K562 (cell line): ENCODE data around the gene KIF1A. TPM values are rescaled to one million over a fixed set of nuclear protein-coding genes. Genes with fewer than 3 reads are reported as not detected.

Experiments
- ATAC-seq: fragments of 200-7000 bp; cut with Tn5 transposase; 3 replicates; pipeline ENCODE4 v1.9.1; 2020; ENCODE audit warnings: moderate library complexity
- BruUV-seq: library from RNA; stranded (reverse); fragments of 400-500 nt; replicated peaks from 2 replicates; lab custom pipeline; 2021; lab: Mats Ljungman, UMichigan
- CTCF ChIA-PET: fragments of 300-600 bp; formaldehyde crosslinking; extraction: SDS; loops from one replicate; lab custom pipeline; 2021; ENCODE audit warnings: low intra/inter-chr PET ratio; lab: Yijun Ruan, JAX
- POLR2A ChIA-PET: fragments of 300-600, 350-650 bp; sonication (Branson Sonifier 250); formaldehyde crosslinking; extraction: SDS; loops from one replicate; lab custom pipeline; 2021; ENCODE audit warnings: antibody characterized with exemption, inconsistent platforms; lab: Yijun Ruan, JAX
- DNase-seq, 4 experiments: peaks; one replicate each; pipeline versions ENCODE4 v3.0.0 to v3.0.0-alpha.2; 2011 to 2018; ENCODE audit warnings: low spot score in 3 of 4, mixed read lengths in 3 of 4; ENCODE audit errors: extremely low read depth in 1 of 4
- FAIRE-seq: peaks from 2 replicates; lab custom pipeline; 2011; peaks lifted over from hg19 to GRCh38; lab: Jason Lieb, UNC
- H2AFZ ChIP-seq: 2 replicates; pipeline ENCODE4 v1.6.0; 2011; ENCODE audit warnings: low read depth, low read length, control low read depth, inconsistent platforms
- H3K27ac ChIP-seq: fragments of 200-600 bp; 3 replicates; pipeline ENCODE4 v1.8.0; 2011; ENCODE audit warnings: low read depth, mild to moderate bottlenecking, control low read depth, inconsistent platforms, low read length, moderate library complexity, mixed read lengths; ENCODE audit errors: extremely low read depth
- H3K27me3 ChIP-seq, 2 experiments: fragments of 300-600 bp in 1 of 2; 2 replicates in 1 of 2; 3 replicates in 1 of 2; pipeline versions ENCODE4 v1.6.0 to v1.8.0; 2011; ENCODE audit warnings: inconsistent platforms in 2 of 2, low read length in 2 of 2, mild to moderate bottlenecking in 1 of 2, mixed read lengths in 1 of 2, moderate library complexity in 1 of 2; ENCODE audit not compliant: control insufficient read depth in 2 of 2, insufficient read depth in 2 of 2
- H3K36me3 ChIP-seq: fragments of 300-600 bp; 3 replicates; pipeline ENCODE4 v1.8.0; 2011; ENCODE audit warnings: mild to moderate bottlenecking, low read length, inconsistent platforms; ENCODE audit not compliant: control insufficient read depth, insufficient read depth
- H3K4me1 ChIP-seq, 2 experiments: fragments of 200-600 bp in 1 of 2; replicated peaks in 1 of 2; 2 replicates in 1 of 2; 3 replicates in 1 of 2; pipeline versions ENCODE4 v1.5.1 to v1.8.0; 2011; ENCODE audit warnings: inconsistent platforms in 2 of 2, low read length in 2 of 2, mild to moderate bottlenecking in 1 of 2, mixed read lengths in 1 of 2, moderate library complexity in 1 of 2; ENCODE audit not compliant: control insufficient read depth in 2 of 2, insufficient read depth in 2 of 2
- H3K4me2 ChIP-seq: 2 replicates; pipeline ENCODE4 v1.6.1; 2011; ENCODE audit warnings: low read length, control low read depth, inconsistent platforms, mixed read lengths; ENCODE audit not compliant: insufficient read depth
- H3K4me3 ChIP-seq: fragments of 200-600 bp; sonication (generic), shearing (Covaris generic); 2 replicates; pipeline ENCODE4 v1.5.1; 2016; ENCODE audit warnings: control low read depth, inconsistent platforms
- H3K79me2 ChIP-seq: fragments of 200-600 bp; 3 replicates; pipeline ENCODE4 v1.8.0; 2011; ENCODE audit warnings: low read length, inconsistent platforms; ENCODE audit not compliant: control insufficient read depth, insufficient read depth
- H3K9ac ChIP-seq, 2 experiments: 2 replicates each; pipeline versions ENCODE4 v1.6.0 to v1.6.1; 2011; ENCODE audit warnings: low read depth in 2 of 2, low read length in 2 of 2, control low read depth in 1 of 2, inconsistent platforms in 1 of 2, mild to moderate bottlenecking in 1 of 2, mixed read lengths in 1 of 2; ENCODE audit not compliant: insufficient read depth in 1 of 2
- H3K9me1 ChIP-seq: one replicate; pipeline ENCODE4 v1.6.0; 2011; ENCODE audit warnings: inconsistent platforms, mild to moderate bottlenecking, low read length, moderate library complexity; ENCODE audit not compliant: control insufficient read depth, insufficient read depth
- H3K9me3 ChIP-seq: replicated peaks from 2 replicates; pipeline ENCODE4 v1.5.1; 2011; ENCODE audit warnings: low read depth, low read length, inconsistent platforms; ENCODE audit not compliant: control insufficient read depth, insufficient read depth
- H4K20me1 ChIP-seq: replicated peaks from 2 replicates; pipeline ENCODE4 v1.6.1; 2011; ENCODE audit warnings: low read length, inconsistent platforms, mixed read lengths; ENCODE audit not compliant: control insufficient read depth, insufficient read depth
- ZNF184 ChIP-seq: sonication (generic); formaldehyde crosslinking; IDR thresholded peaks from 2 replicates; pipeline ENCODE4 v1.5.0; 2020; ENCODE audit warnings: missing genetic modification reagents
- whole genome bisulfite sequencing: fragments of 100-300 bp; shearing (Covaris generic); methylation state at CpG from one replicate; pipeline ENCODE4 v1.1.6; 2016; ENCODE audit warnings: low coverage, mixed read lengths; ENCODE audit not compliant: insufficient coverage; ENCODE audit errors: missing lambda C conversion rate; 5-methylcytosine and 5-hydroxymethylcytosine counted together
- in situ Hi-C: fragments of 300-500 bp; cut with MboI; formaldehyde crosslinking; loops from 4 replicates; pipeline ENCODE4 v1.15.0; 2018; ENCODE audit warnings: inconsistent platforms, mixed read lengths
- intact Hi-C: fragments of 100-400 bp; cut with micrococcal nuclease; formaldehyde crosslinking; loops from 2 replicates; pipeline ENCODE4 v1.14.2; 2022
- polyA plus RNA-seq, 8 experiments: library from polyadenylated mRNA; depleted of rRNA in 4 of 8; stranded (reverse) in 5 of 8; unstranded in 3 of 8; fragments of >200 nt; fragmentation: Nextera tagmentation in 2 of 8; fragmentation: Illumina TruSeq in 1 of 8; extraction: Ambion mirVana in 2 of 8; extraction: Trizol in 1 of 8; gene quantifications; 2 replicates each; pipeline versions ENCODE4 v1.2.1 to v1.2.3, GENCODE V29; 2011 to 2014; ENCODE audit warnings: inconsistent platforms in 1 of 8, missing spikeins in 1 of 8
- total RNA-seq, 7 experiments: library from RNA; depleted of rRNA in 6 of 7; stranded (reverse); fragments of >200 nt in 6 of 7; fragmentation: Illumina TruSeq in 2 of 7; extraction: Trizol in 2 of 7; gene quantifications; 2 replicates each; pipeline versions ENCODE4 v1.2.1 to v1.2.3, GENCODE V29; 2011 to 2021; ENCODE audit warnings: low replicate concordance in 1 of 7
- TF ChIP-seq, protein P1 (sequence below): IDR thresholded peaks from 2 replicates; pipeline ENCODE4 v1.6.1; 2016; ENCODE audit warnings: missing genetic modification characterization, missing compliant biosample characterization
- TF ChIP-seq, protein P2 (sequence below): fragments of 450-650 bp; IDR thresholded peaks from 2 replicates; pipeline ENCODE4 v1.6.1; 2016; ENCODE audit warnings: low read depth, mild to moderate bottlenecking, moderate library complexity
- TF ChIP-seq, protein P3 (sequence below), 2 experiments: fragments of 450-650 bp in 1 of 2; sonication (generic) in 1 of 2; formaldehyde crosslinking; conservative IDR thresholded peaks; 2 replicates each; pipeline versions ENCODE4 v1.4.0 to v1.8.1; 2020 to 2022; ENCODE audit warnings: mild to moderate bottlenecking in 1 of 2, missing genetic modification reagents in 1 of 2

KIF1A gene
- total and polyA plus RNA-seq, 9 of the 15 experiments (the other 6 are each of a cell fraction or from before 2014, with no cell fraction given), result 0.07 to 1.4 (median 0.45) TPM; not detected in 2

DNA sequence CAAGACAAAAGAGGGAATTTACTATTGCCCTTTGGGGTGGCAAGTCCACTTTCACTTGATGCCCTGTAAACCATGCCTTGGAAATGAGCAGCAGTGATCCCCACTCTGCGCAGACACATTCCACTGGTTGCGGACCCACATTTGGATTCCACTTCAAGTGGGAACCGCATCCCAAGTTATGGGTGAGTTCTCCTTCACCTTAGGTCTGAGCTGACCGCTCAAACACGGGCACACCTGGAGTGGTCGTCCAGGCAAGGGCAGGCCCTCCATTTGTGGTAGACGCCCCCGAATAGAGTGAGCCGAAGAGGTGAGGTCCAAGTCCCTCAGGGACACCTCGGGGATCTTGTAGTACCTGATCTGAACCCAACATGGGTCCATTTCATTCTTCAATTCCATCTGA is 38.9 kb upstream of the KIF1A start:
- Histone ChIP-seq H3K9me1 (peaks cover 2% of the 10 kb centered on the region), H3K9ac (no peak overlapping the region), H3K4me2 (no peak overlapping the region), H2AFZ (no peak overlapping the region), H3K4me3 (no peak overlapping the region), H4K20me1 (no peaks in the 10 kb centered on the region), H3K27me3 (peaks cover 0 to 22% of the 10 kb centered on the region in 2 experiments; a peak in 2 of 5 replicates), H3K9me3 (no peaks in the 10 kb centered on the region), H3K27ac (no peak overlapping the region)
- ATAC-seq (no peak), DNase-seq (no peak)
- BruUV-seq, result no TSS peak
- ChIA-PET POLR2A (no interaction called here), CTCF (no interaction called here)
- WGBS, result 2% methylated on average over 10 of the region's 10 CpGs
- in situ Hi-C loops, result no loop called here
- TF ChIP-seq, protein P1, sequence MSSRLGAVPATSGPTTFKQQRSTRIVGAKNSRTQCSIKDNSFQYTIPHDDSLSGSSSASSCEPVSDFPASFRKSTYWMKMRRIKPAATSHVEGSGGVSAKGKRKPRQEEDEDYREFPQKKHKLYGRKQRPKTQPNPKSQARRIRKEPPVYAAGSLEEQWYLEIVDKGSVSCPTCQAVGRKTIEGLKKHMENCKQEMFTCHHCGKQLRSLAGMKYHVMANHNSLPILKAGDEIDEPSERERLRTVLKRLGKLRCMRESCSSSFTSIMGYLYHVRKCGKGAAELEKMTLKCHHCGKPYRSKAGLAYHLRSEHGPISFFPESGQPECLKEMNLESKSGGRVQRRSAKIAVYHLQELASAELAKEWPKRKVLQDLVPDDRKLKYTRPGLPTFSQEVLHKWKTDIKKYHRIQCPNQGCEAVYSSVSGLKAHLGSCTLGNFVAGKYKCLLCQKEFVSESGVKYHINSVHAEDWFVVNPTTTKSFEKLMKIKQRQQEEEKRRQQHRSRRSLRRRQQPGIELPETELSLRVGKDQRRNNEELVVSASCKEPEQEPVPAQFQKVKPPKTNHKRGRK, result no peak
- TF ChIP-seq, protein P2, sequence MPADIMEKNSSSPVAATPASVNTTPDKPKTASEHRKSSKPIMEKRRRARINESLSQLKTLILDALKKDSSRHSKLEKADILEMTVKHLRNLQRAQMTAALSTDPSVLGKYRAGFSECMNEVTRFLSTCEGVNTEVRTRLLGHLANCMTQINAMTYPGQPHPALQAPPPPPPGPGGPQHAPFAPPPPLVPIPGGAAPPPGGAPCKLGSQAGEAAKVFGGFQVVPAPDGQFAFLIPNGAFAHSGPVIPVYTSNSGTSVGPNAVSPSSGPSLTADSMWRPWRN, result no peak
- TF ChIP-seq, all 486 proteins: peak for 0
- no peak for FAIRE-seq
- H3K79me2 ChIP-seq, result no peaks in the 10 kb centered on the region
- H3K36me3 ChIP-seq, result no peaks in the 10 kb centered on the region
- peaks cover 0 to 4% of the 10 kb centered on the region in 2 experiments; a peak in 2 of 5 replicates for H3K4me1 ChIP-seq
- intact Hi-C loops, result no loop called here

DNA sequence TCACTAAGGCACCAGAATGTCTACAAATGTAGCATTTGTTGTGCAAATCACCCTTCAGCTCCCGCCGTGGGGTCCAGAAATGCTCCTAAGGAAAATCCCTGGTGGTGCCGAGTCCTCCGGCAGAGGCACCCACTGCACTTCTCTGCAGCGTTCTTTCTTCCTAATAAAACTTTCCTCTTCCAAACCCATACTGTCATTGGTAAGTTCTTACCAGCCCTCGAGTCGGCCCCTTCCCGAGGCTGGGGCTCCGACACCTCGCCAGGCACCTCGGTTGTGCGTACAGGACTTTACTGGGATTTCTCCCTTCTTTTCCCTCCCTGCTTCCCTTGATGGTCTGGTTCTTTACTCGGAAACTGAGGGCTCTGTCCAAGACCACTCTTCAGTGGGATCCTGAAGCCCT is 38.3 kb upstream of the KIF1A start:
- no TSS peak for BruUV-seq
- ChIA-PET CTCF (no interaction called here), POLR2A (no interaction called here)
- Histone ChIP-seq H4K20me1 (no peaks in the 10 kb centered on the region), H3K9me3 (no peaks in the 10 kb centered on the region), H3K4me1 (peaks cover 0 to 4% of the 10 kb centered on the region in 2 experiments; a peak in 2 of 5 replicates), H3K79me2 (no peaks in the 10 kb centered on the region), H3K36me3 (no peaks in the 10 kb centered on the region), H3K27me3 (peaks cover 0 to 22% of the 10 kb centered on the region in 2 experiments; a peak in 2 of 5 replicates), H3K4me3 (no peak overlapping the region), H2AFZ (no peak overlapping the region), H3K9me1 (peaks cover 2% of the 10 kb centered on the region), H3K9ac (no peak overlapping the region), H3K27ac (no peak overlapping the region), H3K4me2 (no peak overlapping the region)
- FAIRE-seq (no peak), ATAC-seq (no peak), DNase-seq (no peak)
- intact Hi-C loops (no loop called here), in situ Hi-C loops (no loop called here)
- under 1% methylated on average over 13 of the region's 13 CpGs for WGBS
- TF ChIP-seq, protein P3, sequence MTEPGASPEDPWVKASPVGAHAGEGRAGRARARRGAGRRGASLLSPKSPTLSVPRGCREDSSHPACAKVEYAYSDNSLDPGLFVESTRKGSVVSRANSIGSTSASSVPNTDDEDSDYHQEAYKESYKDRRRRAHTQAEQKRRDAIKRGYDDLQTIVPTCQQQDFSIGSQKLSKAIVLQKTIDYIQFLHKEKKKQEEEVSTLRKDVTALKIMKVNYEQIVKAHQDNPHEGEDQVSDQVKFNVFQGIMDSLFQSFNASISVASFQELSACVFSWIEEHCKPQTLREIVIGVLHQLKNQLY (CRISPR knock-in tag; conservative IDR thresholded peaks at IDR 0.05), result no peak
- no peak for TF ChIP-seq ZNF184 (CRISPR knock-in tag)
